HG03342 (cell line): ENCODE results near the gene CLASP1.
"Not testable (repeated sequence)": the region's sequence is repeated elsewhere in the genome, so short reads cannot be mapped to it uniquely, and the experiment has no call there.

ENCODE experiments used
- ATAC-seq: cut with Tn5 transposase; IDR thresholded peaks from one replicate; pipeline ENCODE4 v1.9.1; 2021; ENCODE audit warnings: mild to moderate bottlenecking, moderate library complexity; ENCODE audit not compliant: unreplicated experiment

CLASP1 gene

DNA sequence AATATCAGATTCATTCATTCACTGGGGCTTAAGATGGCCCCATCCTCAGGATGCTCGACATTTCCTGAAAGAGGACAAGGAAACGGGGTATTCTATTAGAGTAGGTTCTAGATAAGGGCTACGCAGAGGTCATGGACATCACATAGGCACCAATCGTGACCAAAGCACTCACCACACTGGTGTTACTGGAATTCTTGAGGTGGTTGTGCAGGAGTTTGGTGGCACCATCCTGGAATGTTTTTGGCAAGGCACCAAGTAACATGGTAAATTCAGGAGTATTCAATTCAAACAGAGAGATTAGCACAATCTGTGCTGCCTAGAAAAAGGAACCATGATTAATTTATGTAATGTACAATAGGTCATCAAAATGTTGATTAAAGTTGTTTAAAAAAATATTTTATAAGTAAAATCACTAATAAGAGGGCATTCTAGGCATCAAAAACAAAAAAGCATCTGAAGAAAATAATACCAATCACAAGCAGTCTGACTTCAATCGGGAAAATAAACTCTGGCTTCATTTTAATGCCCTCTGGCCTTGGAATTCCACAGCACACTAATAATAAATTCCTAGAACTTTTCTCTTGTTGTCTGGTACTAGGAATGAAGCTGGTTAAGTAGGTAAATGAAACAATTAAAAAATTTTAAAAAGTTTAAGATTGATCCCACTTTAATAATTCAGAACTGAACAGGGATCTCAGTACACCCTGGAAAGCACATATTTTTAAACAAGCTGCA lies 261.5 kb downstream of the CLASP1 start:
- ATAC-seq, result no peak

DNA sequence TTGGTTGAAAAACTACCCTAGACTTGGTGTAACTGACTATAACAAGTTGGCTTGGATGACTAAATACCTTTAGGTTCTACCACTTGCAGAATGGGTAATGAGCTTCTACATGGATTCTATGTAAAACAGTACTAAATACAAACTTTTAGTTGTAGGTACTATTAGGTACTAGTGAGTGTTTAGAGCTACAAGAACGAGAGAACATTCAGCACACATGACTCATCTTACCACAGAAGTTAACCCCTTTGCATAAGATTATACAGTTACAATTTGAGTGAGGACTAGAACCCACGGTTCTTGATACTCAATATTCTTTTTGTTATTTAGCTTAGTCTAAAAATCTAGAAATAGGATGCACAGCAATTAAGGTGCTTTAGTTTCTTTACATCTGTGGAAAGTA lies 262.6 kb downstream of the CLASP1 start:
- no peak for ATAC-seq

DNA sequence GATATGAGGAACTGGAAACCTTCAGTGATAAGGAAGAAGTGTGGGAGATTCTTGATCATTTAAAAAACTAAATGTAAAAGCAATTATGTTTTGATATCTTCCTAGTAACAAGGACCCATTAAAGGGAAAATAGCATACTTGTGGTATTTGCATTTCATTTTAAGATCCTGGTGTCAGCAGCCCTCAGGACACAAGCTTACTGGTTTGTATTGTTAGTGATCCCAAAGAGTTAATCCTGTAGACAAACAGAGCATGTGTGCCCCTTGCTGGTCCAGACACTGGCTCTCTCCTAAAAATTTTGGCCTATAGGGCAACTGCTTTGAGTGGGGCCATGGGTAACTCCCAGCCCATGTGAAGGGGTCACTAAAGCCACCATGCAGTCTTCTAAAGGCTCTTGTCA lies 263.2 kb downstream of the CLASP1 start:
- ATAC-seq, result no peak

DNA sequence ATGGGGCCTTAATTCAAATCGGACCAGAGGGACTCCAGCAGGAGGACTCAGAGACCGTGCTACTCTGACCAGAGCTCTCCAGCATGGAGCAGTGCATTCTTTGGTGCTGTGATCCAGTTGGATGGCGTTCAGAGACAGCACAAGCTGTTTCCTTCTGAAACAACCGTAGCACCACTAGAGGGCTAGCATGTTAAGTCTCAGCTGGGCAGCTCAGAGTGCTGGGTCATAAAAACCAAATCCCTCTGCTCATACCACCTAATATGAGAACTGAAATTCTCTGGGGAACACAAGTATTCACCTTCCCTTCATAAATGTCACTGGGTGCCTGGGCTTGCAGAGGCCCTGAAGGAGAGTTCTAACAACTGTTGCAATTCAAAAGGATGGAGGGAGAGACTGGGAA lies 266.5 kb downstream of the CLASP1 start:
- ATAC-seq, result no peak

DNA sequence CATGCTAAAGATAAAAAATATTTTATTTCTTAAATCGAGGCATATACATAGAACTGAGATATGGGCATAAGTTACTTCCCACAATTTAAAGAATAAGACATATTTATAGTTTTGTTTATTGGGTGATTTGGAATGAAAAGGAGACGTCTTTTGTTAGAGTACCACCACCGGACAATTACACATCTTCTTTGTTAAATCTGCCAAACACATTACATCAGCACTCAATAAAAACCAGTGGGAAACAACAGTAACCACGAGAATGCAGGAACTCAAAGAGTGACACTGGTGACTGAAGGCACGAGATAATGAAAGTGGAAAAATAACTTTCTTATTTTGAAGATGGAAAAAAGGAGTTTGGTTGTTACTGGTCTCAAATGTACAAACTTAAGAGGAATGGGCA lies 271.6 kb downstream of the CLASP1 start:
- no peak for ATAC-seq

DNA sequence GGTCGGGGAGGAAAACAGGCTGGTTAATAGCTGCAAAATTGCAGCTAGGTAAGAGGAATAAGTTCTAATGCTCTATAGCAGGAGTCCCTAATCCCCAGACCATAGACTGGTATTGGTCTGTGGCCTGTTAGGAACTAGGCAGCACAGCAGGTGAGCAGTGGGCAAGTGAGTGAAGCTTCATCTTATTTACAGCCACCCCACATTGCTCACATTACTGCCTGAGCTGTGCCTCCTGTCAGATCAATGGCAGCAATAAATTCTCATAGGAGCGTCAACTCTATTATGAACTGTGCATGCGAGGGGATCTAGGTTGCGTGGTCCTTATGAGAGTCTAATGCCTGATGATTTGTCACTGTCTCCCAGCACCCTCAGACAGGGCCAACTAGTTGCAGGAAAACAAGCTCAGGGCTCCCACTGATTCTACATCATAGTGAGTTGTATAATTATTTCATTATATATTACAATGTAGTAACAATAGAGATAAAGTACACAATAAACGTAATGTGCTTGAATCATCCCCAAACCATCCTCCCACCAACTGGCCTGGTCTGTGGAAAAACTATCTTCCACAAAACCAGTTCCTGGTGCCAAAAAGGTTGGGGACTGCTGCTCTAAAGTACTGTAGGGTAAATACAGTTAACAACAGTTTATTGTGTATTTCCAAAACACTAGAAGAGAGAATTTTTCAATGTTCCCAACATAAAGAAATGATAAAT lies 272.6 kb downstream of the CLASP1 start:
- ATAC-seq, result no peak

DNA sequence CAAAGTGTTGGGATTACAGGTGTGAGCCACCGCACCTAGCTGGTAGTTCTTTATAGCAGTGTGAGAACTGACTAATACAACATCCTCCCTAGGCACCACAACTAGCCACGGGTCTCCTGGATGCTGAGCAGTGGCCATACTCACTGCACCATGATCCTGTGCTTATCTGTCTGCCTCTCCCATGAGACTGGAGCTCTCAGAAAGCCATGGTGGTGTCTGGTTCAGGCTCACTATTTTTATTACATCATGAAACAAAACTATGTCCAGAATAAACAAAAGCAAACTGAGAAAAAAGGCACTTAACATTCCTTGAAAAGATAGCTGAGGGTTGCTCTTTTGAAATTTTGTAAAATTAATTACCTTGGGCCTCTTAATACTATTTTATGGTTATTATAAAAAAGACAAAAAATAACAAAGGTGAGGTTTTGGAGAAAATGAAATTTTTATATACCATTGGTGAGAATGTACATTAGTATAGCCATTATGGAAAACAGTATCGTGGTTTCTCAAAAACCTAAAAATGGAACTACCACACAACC lies 273.6 kb downstream of the CLASP1 start:
- no peak for ATAC-seq

DNA sequence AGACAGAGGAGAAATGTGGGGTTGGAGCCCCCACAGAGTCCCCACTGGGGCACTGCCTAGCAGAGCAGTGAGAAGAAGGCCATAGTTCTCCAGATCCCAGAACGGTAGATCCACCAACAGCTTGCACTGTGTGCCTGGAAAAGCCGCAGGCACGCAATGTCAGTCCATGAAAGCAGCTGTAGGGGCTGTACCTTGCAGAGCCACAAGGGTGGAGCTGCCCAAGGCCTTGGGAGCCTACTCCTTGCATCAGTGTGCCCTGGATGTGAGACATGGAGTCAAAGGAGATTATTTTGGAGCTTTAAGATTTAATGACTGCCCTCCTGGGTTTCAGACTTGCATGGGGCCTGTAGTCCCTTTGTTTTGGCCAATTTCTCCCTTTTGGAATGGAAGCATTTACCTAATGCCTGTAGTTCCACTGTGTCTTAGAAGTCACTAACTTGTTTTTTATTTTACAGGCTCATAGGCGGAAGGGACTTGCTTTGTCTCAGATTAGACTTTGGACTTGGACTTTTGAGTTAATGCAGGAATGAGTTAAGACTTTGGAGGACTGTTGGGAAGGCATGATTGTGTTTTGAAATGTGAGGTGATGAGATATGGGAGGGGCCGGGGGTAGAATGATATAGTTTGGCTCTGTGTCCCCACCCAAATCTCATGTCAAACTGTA lies 274.7 kb downstream of the CLASP1 start:
- not testable (repeated sequence) for ATAC-seq

DNA sequence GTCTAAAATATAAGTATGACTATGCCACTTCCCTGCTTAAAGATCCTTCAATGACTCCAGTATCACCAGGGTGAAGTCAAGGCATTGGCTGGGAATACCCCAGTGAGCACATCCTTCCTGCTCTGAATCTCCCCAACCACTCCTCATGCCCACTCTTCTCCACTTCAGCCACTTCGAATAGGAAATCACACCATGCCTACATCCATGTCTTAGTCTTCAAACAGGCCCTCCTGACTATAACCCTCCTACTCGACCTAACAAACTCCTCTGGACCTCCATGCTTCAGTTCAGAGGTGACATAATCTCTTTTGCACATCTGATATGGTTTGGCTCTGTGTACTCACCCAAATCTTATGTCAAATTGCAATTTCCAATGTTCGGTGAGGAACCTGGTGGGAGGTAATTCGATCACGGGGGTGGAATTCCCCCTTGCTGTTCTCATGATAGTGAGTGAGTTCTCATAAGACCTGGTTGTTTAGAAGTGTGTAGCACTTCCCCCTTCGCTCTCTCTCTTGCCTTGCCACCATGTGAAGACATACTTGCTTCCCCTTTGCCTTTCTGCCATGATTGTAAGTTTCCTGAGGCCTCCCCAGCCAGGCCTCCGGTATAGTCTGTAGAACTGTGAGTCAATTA lies 276.4 kb downstream of the CLASP1 start:
- ATAC-seq, result peak; percentile 48

DNA sequence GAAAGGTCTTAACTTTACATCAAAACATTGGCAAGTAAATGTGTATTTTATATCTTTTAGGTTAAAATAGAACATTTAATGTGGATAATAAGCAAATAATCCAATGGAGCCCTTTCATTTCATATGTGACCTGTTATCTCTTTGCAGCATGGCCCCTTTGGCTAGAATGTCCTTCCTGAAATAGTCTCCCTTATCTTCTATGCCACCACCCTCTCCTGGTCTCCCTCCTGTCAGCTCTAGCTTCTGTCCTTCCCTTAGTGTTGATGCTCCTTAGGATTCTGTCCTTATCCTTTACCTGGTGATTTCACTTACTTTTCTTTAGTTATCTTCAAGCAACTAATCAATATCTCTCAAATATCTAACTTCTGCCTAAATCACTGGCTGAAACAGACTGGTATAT lies 277.2 kb downstream of the CLASP1 start:
- no peak for ATAC-seq

DNA sequence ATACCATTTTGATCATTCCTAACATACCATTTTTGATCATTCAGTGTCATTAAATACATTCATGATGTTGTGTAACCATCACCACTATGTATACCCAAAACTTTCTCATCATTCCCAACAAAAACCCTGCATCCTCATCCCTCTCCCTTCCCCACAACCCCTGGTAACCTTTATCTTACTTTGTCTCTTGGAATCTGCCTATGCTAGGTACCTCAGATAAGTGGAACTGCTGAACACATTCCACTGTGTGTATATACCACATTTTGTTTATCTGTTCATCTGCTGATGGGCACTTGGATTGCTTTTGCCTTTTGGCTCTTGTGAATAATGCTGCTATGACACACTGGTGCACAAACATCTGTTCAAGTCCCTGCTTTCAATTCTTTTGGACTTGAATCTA lies 280.4 kb downstream of the CLASP1 start:
- ATAC-seq, result no peak

DNA sequence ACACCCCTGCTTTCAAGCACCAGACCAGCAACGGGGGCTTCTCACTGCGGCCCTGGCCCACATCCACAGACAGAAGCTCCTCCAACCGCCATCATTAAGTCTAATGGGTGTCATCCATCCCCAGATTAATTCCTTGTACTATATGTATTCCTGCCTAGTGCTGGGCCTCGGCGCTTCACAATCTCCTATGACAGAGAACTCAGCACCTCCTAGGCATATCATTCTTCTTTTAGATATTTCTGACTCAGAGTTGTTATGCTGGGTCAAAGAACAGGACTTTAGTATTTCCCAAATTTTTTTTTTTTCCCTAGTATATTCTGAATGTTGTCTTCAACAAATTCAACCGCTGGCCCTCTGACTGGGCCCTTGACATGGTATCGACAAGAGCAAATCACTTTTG lies 281.1 kb downstream of the CLASP1 start:
- ATAC-seq, result no peak

DNA sequence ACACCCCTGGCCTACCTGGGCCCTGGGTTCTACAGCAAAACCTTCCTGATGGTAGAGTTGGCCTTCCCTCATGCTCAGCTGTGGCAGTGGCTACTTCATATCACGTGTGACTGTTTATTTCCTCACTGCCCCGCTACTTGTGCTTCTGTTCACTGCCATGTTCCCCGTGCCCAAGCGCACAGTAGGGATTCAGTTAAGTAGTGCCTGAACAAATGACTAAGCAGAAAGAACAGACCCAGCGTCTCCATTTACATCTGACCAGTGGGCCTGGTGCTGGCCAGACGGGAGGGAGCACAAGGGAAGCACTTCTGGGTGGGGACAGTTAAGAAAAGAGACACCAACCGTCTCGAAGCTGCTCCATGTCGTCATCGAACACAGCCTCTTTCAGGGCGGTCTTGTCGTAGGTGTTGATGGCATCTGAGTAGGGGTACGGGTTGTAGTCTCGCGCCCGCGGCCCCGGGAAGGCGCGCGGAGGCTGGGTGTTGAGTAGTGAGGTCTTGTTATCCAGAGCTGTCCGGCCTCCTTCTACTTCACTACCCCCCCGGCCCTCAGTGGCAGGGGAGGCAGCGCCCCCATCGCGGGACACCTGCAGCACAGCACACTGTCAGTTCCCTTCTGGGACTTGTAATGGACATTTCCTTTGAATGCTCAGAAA lies 281.9 kb downstream of the CLASP1 start:
- ATAC-seq, result no peak

DNA sequence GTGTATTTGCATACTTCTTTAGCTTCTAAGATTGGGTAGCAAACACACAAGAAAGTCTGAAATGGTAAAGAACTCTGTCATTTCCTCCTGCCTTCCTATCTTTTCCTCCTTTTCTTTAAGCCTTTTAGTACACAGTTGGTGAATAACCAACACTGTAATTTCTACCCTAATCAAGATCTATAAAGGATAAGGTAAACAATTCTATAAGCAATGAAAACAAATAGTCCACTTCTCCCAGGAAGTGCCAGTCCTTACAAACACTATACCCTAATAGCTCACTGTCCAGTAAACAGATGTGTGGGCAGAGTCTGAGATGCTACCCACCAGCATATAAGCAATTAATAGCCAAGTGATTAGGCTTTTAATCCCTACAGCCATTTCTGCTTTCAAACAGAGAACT lies 283.2 kb downstream of the CLASP1 start:
- no peak for ATAC-seq

DNA sequence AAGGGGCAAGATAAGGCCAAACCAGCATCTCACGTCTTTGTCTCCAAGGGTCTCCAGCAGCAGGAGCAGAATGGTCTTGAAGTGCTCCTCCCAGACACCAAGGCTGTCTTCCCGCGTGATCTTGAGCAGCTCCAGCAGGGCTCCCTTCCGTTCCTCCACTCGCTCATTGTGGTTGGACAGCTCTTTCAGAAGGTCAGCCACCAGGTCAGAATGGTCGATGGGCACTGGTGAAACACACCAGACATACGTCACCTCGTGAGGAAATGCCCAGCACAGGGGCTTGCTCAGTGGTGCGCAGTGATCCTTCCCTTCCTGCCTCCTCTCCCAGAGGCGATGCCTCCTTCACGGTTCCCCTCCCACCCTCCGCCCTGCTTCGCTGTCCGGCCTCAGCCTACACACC lies 284.2 kb downstream of the CLASP1 start:
- ATAC-seq, result no peak

DNA sequence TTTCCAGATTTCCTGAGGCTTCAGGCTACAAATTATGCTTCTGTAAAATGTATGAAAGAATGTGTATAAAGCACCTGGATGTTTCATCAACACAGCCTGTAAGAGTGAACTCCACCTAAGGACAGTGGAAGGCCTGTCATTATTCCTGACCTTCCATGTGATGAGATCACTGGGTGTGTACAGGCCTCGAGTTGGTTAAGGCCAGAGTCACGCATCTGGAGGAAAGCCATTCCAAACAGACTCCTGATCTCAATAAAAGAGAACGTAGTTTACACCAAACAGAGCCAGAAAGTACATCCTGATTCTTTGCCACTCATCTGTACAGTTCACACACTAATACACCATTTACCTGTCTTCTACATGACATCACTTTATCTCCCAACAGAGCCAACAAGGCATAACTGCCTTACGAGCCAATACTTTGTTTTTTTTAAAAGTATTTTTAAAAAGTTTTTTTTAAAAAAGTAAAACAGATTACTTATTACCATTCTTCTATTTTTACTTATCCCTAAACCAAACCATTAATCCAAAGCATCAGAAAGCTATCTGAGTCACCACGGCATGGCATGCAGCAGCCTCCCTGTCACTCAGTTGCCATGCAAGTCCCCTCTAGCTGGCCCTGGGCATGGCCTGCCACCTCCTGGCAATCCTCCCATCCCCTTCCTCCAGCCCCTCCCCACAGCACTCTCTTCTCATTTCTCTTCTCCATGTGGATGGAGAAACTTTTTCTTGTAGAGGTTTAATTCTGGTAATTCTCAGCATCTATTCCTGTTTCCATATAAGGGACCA lies 285.4 kb downstream of the CLASP1 start:
- no peak for ATAC-seq

DNA sequence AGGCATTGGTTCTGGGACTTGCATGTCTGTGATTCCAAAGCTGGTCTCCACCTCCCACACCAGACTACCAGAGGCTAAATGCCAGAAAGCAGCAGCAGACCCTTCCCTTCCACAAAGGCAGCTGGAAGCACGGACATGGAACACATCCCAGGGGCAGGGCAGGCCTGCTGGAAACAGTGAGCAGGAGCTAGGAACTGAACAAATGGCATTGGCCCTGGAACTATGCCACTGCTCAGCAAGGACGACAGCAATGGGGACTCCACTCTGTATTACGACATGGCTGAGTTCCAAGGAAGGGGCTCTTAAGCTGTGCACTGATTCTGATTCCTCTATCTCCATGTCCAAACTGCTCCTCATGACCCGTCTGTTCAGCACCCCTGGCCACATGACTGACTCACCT lies 286.5 kb downstream of the CLASP1 start:
- ATAC-seq, result no peak

DNA sequence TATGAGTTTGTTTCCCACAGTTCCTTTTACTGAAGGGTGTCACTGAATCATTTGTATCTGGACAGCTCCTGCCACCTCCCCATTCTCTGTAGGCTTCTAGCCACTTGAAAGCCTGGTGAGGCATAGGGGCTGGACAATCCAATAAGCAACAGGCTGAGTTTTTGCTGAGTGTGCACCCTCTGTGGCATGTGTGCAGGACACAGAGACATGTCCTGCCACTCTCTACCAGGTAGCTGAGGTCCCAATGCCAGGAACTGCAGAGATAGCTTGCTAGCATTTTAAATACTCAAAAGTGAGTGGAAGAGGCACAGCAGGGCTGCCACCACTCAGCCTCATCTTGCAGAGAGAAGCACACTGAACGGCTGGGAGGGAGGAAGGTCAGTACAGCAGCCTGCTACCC lies 287.0 kb downstream of the CLASP1 start:
- no peak for ATAC-seq

DNA sequence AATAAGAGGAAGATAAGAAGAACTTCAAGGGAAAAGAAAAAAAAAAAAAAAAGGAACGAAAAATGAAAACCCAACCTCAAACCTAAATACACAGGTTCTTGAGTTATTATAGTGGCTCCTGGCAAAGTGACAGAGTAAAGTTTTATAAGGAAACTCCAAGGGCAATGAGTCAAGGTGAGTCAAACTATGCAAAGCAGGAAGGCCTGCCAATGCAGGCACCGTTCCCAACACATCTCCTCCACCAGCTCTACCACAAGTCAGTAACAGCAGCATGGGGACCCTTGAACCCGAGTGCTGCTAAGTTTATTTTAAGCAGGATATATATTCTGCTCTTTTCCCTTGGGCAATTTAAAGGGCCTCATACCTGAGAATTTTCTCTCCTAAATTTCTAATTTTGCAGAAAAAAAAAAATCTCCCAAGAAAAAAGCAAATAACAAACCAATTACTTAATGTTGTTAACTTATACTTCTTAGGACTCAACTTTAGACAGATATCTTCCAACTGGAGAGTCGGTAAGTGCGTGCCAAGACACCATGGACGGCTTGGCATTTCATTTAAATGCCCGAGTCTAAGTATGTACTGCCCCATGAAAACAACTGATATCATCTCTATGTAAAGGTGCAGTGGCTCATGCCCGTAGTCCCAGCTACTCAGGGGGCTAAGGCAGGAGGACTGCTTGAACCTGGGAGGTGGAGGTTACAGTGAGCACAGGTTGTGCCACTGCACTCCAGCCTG lies 288.5 kb downstream of the CLASP1 start:
- ATAC-seq, result no peak
